Measurements from ENCODE around the gene DDX31.

The DDX31 gene

DNA sequence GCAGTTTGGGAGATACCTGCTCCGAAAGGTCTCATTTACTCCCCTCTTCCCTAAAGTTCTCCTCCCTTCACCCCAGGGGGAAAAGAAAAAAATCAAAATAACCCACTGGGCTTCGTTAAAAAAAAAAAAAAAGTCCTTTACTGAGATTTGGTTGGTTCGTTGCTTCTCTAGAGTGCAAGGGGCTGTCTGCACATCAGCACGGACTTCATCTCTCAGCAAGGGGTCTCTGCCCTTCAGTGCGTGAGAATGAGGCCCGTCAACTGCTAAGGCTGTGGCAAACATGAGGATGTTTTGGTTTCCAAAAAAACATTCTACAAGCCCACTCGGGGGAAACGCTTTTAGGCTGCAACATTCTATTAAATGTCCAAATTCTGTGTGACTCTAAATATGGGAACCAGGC, 77.3 kb downstream of the DDX31 start:
- DNase-seq, result no peak

DNA sequence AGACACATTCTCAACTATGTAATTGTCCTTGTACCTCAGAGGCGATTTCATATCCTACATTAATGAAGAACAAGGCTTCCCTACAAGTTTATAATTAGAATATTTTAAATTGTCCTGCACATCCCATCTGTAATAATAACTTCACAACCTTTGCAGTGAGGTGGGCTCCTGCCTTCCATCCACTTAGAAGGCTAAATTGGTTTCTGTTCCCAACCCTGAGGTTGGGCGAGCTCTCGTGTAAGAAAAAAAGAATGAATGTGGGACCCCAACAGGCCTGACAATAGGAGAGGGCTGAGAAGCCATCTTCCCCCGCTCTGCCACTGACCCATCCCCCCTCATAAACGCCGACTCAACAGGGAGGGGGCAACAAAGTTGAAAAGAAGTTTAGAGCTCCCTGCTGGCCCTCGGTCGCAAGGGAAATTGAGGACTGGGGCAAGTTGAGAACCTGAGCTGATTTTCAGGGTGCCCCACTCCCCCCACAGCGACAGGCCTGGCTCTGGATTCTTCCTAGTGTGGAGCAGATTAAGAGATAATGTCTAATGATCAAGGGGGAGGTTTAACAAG, 78.0 kb downstream of the DDX31 start:
- no peak for DNase-seq

DNA sequence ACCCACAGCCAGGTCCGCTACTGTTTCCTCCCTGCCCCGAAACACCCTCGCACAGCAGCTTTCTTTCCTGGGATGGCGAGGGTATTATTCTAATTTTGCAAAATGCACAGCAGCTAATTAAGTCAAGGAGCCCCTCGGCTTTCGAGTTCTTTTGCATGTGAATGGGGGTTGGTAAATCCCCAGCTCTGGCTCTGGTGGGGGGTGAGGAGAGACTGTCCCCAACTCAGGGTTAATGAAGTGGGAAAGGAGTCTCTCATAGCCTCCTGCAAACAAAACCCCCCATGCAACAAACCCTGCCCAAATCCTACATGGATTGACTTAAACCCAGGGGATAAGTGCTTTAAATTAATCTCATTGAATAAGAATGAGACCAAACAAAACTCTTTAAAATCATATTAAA, 78.5 kb downstream of the DDX31 start:
- DNase-seq, result no peak

DNA sequence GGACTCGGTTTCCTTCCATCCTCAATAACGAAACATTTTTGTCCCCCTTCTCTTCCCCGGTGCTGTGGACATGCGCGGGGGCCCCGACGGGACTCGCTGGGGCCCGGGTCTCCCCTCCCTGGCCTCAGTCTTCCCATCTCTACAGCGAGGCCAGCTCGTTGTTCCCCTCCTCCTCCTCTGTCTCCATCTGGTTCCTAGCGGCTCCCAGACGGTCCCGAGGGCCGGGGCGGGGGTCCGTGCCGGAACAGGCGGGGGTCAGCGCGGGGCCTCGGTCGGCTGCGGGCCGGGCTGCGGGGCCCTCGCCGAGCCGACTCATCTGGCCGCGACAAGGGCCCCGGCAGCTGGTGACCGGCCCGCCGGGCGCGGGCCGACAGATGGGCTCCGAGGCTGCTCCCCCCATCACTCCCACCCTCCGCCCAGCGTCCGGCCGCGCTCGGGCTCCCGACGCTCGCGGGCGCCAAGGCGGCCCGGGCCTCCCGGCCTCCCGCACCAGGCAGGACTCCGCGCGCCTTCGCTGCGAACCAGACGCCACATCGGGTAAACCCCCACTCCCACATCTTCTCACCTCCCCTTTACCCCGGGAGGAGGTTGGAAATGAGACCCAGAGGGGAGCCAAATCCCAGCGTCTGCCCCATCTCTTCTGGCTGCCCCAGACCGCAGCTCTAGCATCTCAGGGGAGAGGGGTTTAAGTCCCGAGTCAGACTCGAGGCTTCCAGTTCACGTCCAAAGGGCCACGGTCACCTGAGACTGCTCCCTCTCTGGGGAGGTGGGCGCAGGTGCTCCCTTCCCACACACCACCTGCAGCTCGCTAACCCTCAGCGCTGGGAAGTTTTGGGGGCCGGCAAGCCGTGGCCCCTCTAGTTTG, 79.2 kb downstream of the DDX31 start:
- DNase-seq, result no peak

DNA sequence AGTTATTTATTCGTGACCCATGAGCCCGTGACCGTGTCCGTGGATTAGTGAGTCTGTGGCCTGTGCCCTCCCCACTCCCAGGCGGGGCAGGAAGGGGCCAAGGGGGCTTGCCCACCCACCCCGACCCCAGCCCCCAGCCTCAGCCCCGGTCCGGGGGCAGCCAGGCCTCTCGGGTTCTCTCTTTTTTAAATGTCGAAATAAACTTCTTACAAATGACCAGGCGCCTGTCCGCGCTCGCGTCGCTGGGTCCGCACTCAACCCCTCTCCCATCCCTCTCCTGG, 79.8 kb downstream of the DDX31 start:
- no peak for DNase-seq

DNA sequence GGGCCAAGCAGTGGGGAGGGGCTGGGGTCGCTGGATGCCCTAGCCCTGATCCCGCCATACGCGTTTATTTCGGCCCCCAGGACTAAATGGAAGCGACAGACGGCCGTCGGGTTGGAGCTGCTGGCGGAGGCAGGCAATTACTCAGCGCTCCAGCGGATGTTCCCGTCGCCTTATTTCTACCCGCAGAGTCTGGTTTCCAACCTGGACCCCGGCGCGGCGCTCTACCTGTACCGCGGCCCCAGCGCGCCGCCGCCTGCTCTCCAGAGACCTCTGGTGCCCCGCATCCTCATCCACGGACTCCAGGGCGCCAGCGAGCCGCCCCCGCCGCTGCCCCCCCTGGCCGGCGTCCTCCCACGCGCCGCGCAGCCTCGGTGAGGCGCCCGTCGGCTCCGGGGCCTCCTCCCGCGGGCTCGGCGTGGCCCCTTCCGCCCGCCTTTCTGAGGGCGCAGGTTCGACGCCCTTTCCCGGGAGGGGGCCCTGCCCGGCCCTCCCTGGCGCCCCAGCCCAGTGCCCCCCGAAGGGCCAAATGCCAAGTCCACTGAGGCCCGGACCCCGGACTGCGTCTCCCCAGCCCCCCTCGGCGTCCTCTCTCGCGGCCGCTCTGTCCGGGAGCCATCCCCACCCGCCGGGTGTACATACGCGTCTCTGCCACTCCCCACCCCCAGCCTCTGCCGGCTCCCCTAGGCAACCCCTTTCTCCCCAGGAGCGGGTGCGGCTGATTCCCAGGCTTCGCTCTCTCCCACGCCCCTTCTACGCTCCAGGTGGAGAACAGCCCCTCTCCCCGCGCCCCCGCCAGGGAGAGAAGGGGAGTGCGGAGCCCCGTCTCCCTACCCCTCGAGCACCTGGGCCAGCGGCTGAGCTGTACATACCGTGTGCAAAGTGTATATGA, 80.4 kb downstream of the DDX31 start:
- DNase-seq, result no peak

DNA sequence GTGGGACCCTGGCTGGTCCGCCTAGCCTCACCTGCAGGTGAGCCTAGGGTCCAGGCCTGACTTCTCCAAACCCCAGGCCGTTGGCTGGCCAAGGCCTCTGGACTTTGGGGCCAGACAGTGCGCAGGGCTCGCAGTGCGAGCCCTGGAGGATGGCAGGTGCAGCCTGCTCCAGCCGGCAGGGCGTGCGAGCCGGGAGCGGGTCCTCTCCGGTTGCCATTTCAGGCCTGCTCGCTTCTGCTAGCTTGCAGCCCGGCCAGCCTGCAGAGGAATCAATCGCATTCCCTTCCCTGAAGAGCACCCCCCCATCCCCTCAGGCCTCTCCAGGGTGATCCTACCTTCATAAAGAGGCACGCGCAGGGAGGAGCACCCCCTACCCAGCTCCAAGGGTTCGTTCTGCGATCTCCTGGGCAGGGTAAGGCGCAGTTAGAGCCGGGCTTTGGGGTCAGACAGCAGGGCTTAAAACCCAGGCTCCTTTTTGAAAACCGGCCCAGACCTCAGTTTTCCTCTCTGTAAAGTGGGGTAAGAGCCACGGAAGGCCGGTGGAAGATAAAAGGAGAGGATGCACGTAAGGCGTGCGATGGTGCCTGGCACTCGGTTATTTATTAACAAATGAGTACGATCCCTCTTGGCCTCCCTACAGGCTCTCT, 81.2 kb downstream of the DDX31 start:
- no peak for DNase-seq

DNA sequence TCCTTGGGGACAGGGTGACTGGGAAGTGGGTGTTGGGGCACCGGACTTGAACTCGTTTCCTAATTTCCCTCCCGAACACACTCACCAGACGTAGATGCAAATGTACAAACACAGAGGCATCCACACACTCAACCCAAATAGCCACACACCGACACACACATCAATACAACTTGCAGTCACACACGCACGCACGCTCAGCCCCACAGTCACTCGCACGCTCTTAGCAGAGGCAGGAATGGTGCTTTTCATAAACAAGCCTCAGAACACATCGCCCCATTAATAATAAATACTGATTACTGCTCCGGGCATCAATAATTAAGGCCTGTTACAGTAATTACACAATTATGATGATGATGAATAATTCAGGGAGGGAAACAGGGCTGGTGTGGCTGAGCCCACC, 81.7 kb downstream of the DDX31 start:
- no peak for DNase-seq

DNA sequence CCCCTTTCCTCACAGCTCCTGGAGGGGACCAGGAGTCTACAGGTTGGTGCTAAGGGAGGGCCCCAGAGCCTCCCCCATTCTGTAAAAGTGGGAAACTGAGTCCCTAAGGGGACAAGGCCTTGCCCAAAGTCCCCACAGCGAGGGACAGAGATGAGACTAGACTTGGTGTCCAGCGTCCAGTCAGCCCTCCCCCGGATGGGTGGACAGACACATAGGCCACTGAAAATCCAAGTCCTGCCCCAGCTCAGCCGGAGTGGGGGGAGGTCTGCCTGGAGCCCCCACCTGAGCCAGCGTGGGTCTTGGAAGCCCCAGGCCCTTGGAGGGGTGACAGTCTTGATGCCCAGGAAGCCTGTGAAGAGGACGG, 82.2 kb downstream of the DDX31 start:
- DNase-seq, result no peak

DNA sequence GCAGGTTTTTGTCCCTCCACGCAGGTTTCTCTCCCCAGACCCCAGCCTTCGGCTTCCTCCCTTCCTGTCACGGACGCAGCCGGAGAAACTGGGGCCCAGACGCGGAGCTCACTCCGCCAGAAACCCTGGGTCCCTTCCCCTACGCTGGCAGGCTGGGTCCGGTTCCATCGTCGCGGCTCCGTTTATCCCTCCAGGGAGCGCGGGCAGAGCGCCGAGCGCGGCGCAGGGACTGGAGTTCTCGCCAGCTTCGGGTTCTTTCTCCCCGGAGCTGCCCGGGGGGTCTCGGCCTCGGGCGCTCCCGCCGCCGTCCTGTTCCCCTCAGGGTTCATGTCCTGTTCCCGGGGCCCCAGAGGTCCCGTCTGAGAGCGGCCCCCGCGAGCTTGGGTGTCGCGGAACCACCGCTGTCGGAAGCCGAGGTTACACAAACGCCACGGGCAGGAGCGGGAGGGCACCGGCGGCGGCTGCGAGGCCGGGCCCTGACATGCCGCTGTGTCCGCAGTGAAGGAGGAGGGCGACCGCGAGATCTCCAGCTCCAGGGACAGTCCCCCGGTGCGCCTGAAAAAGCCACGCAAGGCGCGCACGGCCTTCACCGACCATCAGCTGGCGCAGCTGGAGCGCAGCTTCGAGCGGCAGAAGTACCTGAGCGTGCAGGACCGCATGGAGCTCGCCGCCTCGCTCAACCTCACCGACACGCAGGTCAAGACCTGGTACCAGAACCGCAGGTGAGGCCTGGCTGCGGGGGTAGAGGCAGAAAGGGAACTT, 82.8 kb downstream of the DDX31 start:
- peak; percentile 35 for DNase-seq

DNA sequence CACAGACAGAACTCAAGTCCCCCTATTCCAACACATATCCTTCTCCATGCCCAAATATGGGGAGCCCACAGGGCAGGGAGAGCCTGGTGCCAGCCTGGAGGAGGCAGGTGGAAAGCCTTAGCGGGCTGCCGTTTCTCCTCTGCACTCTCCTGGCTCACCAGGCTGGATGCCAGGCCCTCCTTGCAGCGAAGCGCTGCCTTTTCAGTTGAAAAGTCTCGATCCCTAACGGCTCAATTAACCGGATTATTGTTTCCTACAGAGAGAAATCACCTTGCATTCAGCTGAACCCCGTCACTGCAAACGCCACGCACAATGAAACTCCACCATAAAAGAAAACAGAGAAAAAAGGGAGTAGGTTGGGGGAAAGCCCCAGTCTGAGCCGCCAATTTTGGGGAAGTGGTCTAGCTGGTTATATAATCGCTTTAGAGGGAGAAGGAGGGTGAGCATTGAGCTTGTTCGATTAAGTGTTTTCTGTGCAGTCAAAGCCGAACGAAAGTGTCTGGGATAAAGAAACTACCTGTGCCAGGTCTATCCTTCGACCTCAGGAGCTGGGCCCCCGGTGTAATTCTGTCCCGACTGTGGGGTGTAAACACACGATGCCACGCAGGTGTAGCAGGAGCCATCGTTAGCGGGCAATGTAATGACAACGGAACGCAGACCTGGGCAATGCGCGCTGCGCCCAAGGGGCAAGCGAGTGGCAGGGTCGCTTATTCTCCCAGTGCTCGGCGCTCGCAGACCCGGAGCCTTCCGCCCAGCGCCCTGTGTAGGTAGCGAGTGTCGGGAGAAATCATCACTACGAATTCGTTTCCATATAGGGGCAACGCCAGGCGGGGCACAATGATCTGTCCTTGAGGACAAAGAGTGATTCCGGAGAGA, 83.6 kb downstream of the DDX31 start:
- DNase-seq, result peak; percentile 35

DNA sequence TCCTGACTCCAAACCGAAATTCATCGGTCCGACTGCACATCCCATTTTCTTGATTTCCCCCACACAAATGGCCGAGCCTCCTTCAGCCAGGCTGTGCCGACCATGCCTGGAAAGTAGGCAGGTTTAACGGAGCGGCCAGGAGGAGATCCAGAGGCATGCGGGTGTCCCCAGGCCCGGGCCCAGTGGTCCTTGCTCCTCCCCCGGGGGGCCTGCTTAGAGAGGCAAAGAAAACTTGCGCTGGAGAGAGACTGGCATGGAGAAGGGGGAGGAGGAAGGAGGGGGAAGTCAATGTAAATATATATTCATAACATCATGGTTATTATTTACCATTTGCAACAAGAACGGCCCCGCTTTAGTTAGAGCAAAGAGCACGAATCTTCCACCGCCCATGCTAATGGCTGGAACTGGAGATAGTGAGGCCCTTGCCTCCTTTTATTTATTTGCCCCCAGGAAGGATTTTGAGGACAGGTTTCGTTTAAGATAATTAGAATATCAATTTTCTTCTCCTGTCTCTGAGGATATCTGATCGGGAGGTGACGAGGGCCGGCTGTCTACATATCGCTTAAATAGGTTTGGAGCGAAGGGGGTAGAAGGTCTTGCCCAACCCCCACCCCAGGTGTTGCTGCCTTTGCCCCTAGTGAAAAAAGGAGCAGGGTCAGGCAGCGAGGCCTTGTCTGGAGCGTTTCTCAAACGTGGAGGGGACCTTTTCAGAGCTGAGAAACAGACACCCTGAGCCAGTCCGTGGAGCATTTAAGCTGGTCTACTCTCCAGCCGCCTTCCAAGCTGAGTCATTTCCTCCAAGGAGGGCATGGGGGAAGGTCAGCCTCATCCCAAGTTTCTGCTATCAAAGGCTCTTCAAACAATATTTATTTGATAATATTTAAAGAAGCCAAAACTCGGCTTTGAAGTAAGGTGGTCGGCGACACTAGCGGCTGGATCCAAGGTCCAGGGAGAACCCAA, 84.9 kb downstream of the DDX31 start:
- no peak for DNase-seq

DNA sequence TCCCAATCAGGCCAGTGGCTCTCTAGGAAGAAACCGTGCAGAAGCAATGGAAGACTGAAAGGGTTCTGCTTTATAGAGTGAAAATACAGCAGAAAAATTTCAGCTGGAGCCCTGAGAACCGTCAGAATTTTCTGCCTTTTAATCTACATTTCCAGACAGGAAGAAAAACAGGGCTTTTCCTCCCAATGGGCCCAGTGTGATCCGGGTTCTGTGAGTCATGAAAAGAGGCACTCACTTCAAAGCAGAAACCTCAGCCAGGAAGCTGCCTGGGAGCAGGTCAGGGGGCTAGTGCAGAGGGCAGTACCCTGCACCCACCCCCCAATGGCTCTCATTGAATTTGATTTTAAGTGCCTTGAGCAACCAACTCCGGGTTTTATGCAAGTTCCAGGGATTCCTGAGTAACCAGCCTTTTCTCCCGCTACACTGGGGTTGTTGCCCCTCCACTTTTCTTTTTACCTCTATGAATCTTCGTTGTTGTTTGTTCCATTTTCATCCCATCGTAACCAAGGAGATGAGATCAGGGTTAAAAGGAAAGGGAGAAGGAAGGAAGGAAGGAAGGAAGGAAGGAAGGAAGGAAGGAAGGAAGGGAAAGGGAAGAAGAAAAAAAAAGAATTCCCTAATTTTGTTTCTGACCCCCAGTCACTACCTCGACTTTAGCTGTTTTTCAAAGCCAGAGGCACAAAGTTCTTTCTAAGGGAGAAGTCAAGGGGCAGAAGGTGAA, 86.0 kb downstream of the DDX31 start:
- DNase-seq, result no peak

DNA sequence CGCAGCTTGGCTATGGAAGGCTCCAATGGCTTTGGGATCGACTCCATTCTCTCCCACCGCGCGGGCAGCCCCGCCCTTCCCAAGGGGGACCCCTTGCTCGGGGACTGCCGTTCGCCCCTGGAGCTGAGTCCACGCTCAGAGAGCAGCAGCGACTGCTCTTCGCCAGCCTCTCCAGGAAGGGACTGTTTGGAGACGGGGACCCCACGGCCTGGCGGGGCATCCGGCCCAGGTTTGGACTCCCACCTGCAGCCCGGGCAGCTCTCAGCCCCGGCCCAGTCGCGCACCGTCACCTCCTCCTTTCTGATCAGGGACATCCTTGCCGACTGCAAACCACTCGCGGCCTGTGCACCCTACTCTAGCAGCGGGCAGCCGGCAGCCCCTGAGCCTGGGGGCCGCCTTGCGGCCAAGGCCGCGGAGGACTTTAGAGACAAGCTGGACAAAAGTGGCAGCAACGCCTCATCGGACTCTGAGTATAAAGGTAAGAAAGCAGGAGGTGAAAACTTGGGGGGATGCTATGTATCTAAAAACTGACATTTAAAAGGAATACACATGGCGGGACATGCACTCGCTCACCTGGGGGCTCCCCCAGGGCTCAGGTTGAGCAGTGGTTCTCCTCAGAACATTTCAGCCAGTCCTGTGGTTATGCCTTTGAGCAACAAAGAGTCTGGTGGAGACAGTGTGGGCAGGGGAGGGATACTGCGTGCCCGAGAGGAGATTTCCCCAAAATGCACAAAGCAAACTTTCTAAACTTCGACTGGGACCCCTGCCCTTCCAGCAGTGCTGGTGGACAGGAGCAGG, 86.8 kb downstream of the DDX31 start:
- DNase-seq, result no peak

DNA sequence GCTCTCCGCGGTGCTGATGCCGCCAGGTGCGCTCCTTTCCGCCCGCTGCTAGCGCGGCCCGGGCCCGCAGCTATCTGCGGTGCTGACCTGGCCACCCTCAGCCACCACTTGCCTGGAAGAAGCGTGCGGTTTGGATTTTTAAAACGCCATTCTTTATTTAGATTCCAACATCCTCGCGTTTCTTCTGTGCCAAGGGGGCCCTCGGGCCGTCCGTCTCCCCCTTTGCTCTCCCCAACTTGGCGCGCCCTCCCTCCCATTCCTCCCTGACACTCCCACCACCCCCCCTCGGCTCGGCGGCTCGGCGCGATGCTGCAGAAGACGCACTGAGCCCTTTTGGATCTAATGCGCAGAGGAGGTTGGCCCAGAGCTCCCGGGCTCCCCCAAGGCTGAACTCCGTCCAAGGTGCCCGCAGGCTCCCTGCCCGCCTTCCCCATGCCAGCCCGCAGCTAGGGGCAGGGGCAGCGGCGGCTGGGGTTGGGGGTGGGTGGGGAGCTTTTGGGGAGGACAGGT, 87.5 kb downstream of the DDX31 start, which contains the start of gene BARHL1:
Gene BARHL1 (plus strand): TSS at position 331 of the 510 bp plus-strand sequence. CDS start 192 bp downstream, outside the sequence.
- no peak for DNase-seq

DNA sequence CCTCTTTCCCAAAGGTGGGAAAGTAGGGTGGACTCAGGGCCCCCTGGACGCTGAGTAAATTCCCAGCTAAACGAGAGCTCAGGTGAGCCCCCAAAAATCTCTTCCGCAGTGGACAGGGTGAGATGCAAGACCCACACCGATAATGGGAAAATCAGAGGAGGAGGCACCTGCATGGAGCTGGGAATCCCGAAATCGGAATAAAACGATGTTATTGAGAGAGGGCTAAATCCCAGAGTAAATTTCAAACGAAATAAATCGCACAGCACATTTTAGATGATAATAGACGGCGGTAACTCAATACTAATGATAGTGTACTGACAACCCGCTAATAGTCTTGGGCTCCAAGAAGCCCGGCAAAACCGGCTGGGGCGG, 90.4 kb downstream of the DDX31 start:
- DNase-seq, result no peak

DNA sequence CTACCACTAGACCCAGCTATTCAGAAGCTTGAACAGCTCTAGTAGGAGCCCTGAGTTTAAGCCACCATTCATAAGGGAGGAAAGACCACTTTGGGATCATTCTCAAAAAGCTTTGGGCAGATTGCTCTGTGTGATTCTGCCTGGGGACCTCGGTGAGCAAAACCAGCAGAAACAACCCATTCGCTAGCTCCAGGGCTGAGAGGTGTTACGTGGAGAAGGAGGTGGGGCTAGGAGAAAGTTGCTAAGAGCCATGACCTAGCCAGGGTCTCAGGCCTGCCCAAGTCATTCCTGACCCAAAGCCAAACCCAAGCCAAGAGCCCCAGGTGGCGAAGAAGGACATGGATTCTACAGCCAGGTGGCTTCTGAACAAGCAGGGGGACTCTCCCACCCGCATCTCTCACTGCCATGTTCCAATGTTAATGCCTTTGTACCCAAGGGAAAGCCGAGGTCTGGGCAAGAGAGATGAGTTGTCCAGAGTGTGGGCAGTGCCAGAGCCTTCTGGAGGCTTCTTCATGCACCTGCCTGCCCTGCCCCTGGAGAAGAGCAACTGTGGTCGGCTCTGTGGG, 91.3 kb downstream of the DDX31 start:
- no peak for DNase-seq

DNA sequence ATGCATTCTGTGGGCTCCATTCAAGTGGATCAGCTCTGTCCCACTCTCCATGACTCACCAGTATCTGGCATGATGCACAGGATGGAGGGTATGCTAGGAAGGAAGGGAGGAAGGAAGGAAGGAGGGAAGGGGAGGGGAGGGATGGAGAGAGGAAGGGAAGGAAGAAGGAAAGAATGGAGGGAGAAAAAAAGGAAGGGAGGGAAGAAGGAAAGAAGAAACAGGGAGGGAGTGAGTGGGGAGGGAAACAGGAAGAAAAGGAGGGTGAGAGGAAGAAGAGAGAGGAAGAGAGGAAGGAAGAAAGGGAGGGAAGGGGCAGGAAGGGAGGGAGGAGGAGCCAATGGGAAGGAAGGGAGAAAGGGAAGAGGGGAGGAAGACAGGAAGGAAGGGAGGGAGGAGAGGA, 92.7 kb downstream of the DDX31 start:
- no peak for DNase-seq

All from NCI-H2029 (cell line).